Measurements from ENCODE around the gene ADTRP. TPM values are rescaled to one million over a fixed set of nuclear protein-coding genes. Genes with fewer than 3 reads are reported as not detected.
A peak's percentile ranks its signal among the peaks of the same experiment; 100 is the strongest.

Gene ADTRP
- total and polyA plus RNA-seq, 10 of the 15 experiments (the other 5 are each of a cell fraction or from before 2014, with no cell fraction given) = 0.10 to 2.6 (median 2.1) TPM

GRCh38 chr6:11722220-11722619 lies 56.4 kb downstream of the ADTRP start:
- H2AFZ ChIP-seq (ENCODE audit: control insufficient read depth, low read depth, low read length) = no peak overlapping the region
- no peaks in the 10 kb centered on the region for H4K20me1 ChIP-seq (ENCODE audit: control insufficient read depth, insufficient read depth)
- H3K36me3 ChIP-seq (ENCODE audit: control insufficient read depth in 2 of 2, insufficient read depth in 2 of 2, low read length in 1 of 2) = no peaks in the 10 kb centered on the region
- ChIA-PET POLR2A (interaction anchor here (0.7 to 4.1 kb wide), 10 partner anchors 10 to 344 kb away, joined by 3 to 69 read pairs (median 4); no protein-coding TSS in a partner anchor), CTCF (interaction anchor here (0.5 to 4.4 kb wide), 30 partner anchors 8 to 884 kb away, joined by 3 to 56 read pairs (median 5); partner anchors contain the start of gene EDN1), RAD21 (ENCODE audit: unreplicated experiment) (interaction anchor here (0.9 to 5.0 kb wide), 31 partner anchors 9 to 569 kb away, joined by 3 to 117 read pairs (median 5); partner anchors contain the start of genes EDN1 and HIVEP1), SMC1A (ENCODE audit: uncharacterized antibody, unreplicated experiment) (interaction anchor here (0.6 to 5.5 kb wide), 42 partner anchors 8 to 883 kb away, joined by 3 to 151 read pairs (median 7); partner anchors contain the start of gene EDN1)
- BruUV-seq (replicated peaks) = TSS peak; percentile 87
- peaks cover 8% of the 10 kb centered on the region for H3K4me1 ChIP-seq (ENCODE audit: control insufficient read depth, insufficient read depth, low read length)
- peak overlapping the region; percentile 86 for H3K4me2 ChIP-seq (ENCODE audit: control insufficient read depth, insufficient read depth)
- intact Hi-C loops (cut with micrococcal nuclease; ENCODE audit: unreplicated experiment) (loop anchor here (10.0 kb wide), 1 partner anchor 883 kb away; no protein-coding TSS in a partner anchor), in situ Hi-C loops (cut with MboI) (loop anchor here (25.0 kb wide), 1 partner anchor 290 kb away; the partner anchor contains the start of gene HIVEP1)
- H3K79me2 ChIP-seq (ENCODE audit: control insufficient read depth, insufficient read depth, low read length) = peaks cover 6% of the 10 kb centered on the region
- FAIRE-seq (no peak), DNase-seq (ENCODE audit: low read depth, low spot score) (no peak), ATAC-seq (peak; percentile 75)
- 75% methylated on average over 6 of the region's 6 CpGs for WGBS (ENCODE audit: insufficient coverage, insufficient replicate concordance, low lambda C conversion rate, missing lambda C conversion rate)
- H3K27me3 ChIP-seq (replicated peaks in 1 of 2; ENCODE audit: control insufficient read depth in 2 of 2, insufficient read depth in 2 of 2, low read length in 1 of 2) = no peaks in the 10 kb centered on the region
- no peak overlapping the region for H3K4me3 ChIP-seq
- peak overlapping the region; percentile 74 for H3K9ac ChIP-seq (ENCODE audit: control insufficient read depth, insufficient read depth, low read length)
- H3K9me3 ChIP-seq (replicated peaks; ENCODE audit: control insufficient read depth, insufficient read depth, low read length) = peaks cover 5% of the 10 kb centered on the region; the same call in 2 of the 3 replicates
- peak overlapping the region; percentile 88 for H3K27ac ChIP-seq (ENCODE audit: control insufficient read depth, insufficient read depth)
- TF ChIP-seq RAD21 (IDR thresholded peaks at IDR 0.05; ENCODE audit: insufficient read depth, low read depth, low read length) (peak; percentile 62), SMC3 (IDR thresholded peaks at IDR 0.05; ENCODE audit: borderline replicate concordance, low read length) (peak; percentile 35; the same call in 1 of the 2 replicates), GATAD2B (conservative IDR thresholded peaks at IDR 0.05; ENCODE audit: low read depth) (0 out of 2 replicates have a peak, but pooled peaks have one; percentile 59), BHLHE40 (IDR thresholded peaks at IDR 0.05; ENCODE audit: borderline replicate concordance in 1 of 2, low read depth in 2 of 2, low read length in 1 of 2) (peak; percentile 31 to 50; a peak in 1 of 4 replicates), RCOR1 (conservative IDR thresholded peaks at IDR 0.05; ENCODE audit: low read depth, low read length) (no peak), POU2F2 (IDR thresholded peaks at IDR 0.05; ENCODE audit: borderline replicate concordance, low read depth, low read length) (peak; percentile 65; the same call in 1 of the 3 replicates), TCF7 (IDR thresholded peaks at IDR 0.05; ENCODE audit: borderline replicate concordance) (0 out of 2 replicates have a peak, but pooled peaks have one; percentile 12), IKZF2 (IDR thresholded peaks at IDR 0.05) (peak; percentile 55 to 61; a peak in 3 of 4 replicates), ZNF384 (IDR thresholded peaks at IDR 0.05; ENCODE audit: borderline replicate concordance, low read depth, low read length) (peak; percentile 59; the same call in 1 of the 2 replicates), CTCF (IDR thresholded peaks at IDR 0.05 in 2 of 3, conservative IDR thresholded peaks at IDR 0.05 in 1 of 3; ENCODE audit: control insufficient read depth in 2 of 3, extremely low read depth in 1 of 3, insufficient read depth in 1 of 3, low read depth in 3 of 3, low read length in 3 of 3) (peak; percentile 17 to 35 (median 29); a peak in 3 of 6 replicates), NFIC (IDR thresholded peaks at IDR 0.05; ENCODE audit: low read depth, low read length) (peak; percentile 37; the same call in 1 of the 2 replicates), EED (IDR thresholded peaks at IDR 0.05; ENCODE audit: low read depth) (0 out of 2 replicates have a peak, but pooled peaks have one; percentile 22), CREB1 (IDR thresholded peaks at IDR 0.05; ENCODE audit: low read depth) (0 out of 2 replicates have a peak, but pooled peaks have one; percentile 8), ZBED1 (IDR thresholded peaks at IDR 0.05; ENCODE audit: borderline replicate concordance) (no peak)
- TF ChIP-seq, protein P1, sequence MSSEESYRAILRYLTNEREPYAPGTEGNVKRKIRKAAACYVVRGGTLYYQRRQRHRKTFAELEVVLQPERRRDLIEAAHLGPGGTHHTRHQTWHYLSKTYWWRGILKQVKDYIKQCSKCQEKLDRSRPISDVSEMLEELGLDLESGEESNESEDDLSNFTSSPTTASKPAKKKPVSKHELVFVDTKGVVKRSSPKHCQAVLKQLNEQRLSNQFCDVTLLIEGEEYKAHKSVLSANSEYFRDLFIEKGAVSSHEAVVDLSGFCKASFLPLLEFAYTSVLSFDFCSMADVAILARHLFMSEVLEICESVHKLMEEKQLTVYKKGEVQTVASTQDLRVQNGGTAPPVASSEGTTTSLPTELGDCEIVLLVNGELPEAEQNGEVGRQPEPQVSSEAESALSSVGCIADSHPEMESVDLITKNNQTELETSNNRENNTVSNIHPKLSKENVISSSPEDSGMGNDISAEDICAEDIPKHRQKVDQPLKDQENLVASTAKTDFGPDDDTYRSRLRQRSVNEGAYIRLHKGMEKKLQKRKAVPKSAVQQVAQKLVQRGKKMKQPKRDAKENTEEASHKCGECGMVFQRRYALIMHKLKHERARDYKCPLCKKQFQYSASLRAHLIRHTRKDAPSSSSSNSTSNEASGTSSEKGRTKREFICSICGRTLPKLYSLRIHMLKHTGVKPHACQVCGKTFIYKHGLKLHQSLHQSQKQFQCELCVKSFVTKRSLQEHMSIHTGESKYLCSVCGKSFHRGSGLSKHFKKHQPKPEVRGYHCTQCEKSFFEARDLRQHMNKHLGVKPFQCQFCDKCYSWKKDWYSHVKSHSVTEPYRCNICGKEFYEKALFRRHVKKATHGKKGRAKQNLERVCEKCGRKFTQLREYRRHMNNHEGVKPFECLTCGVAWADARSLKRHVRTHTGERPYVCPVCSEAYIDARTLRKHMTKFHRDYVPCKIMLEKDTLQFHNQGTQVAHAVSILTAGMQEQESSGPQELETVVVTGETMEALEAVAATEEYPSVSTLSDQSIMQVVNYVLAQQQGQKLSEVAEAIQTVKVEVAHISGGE (CRISPR knock-in tag; IDR thresholded peaks at IDR 0.05) = no peak
